Mammary epithelial cell (primary cell): ENCODE results near the gene CTDNEP1.

ENCODE experiments used
- CTCF ChIP-seq, 2 donors: IDR thresholded peaks in 1 of 2; conservative IDR thresholded peaks in 1 of 2; 2 replicates each; pipeline ENCODE4 v1.5.1; 2011 to 2012; ENCODE audit warnings: inconsistent platforms in 2 of 2, low read length in 2 of 2, mild to moderate bottlenecking in 2 of 2, control low read depth in 1 of 2, low read depth in 1 of 2; ENCODE audit not compliant: insufficient read depth in 1 of 2; ENCODE audit errors: extremely low read depth in 1 of 2
- EZH2 ChIP-seq: IDR thresholded peaks from 2 replicates; pipeline ENCODE4 v1.6.1; 2012; ENCODE audit warnings: low read length, inconsistent platforms, borderline replicate concordance

- TF ChIP-seq CTCF (conservative IDR thresholded peaks at IDR 0.05 in 1 of 2, IDR thresholded peaks at IDR 0.05 in 1 of 2; ENCODE audit: extremely low read depth in 1 of 2, insufficient read depth in 1 of 2, low read depth in 1 of 2, low read length in 2 of 2) (no peak), EZH2 (no peak)
Observed at GRCh38 chr17:7208027-7208571, 43.4 kb downstream of the CTDNEP1 start.
